Right atrium auricular region (tissue), 2 donors: ENCODE results near the gene PCDHGB4. TPM values are rescaled to one million over a fixed set of nuclear protein-coding genes. Genes with fewer than 3 reads are reported as not detected.
A peak's percentile ranks its signal among the peaks of the same experiment; 100 is the strongest.
"Not testable (repeated sequence)": the region's sequence is repeated elsewhere in the genome, so short reads cannot be mapped to it uniquely, and the experiment has no call there.

Experiments
- DNase-seq: peaks from one replicate; pipeline ENCODE4 v3.0.0-alpha.2; 2019; ENCODE audit warnings: low spot score
- H3K27ac ChIP-seq, 2 donors: fragments of 200-600 bp; sonication (generic); 1 replicate in 1 of 2; 2 replicates in 1 of 2; pipeline ENCODE4 v1.5.1; 2016 to 2019
- H3K27me3 ChIP-seq, 2 donors: fragments of 200-600 bp; sonication (generic); one replicate each; pipeline versions ENCODE4 v1.5.1 to v1.6.0; 2017 to 2019
- H3K36me3 ChIP-seq: fragments of 200-600 bp; sonication (generic); one replicate; pipeline ENCODE4 v1.5.1; 2016
- H3K4me1 ChIP-seq, 2 donors: fragments of 200-600 bp; sonication (generic); one replicate each; pipeline versions ENCODE4 v1.5.1 to v1.6.0; 2017 to 2019
- H3K4me3 ChIP-seq, 2 donors: fragments of 200-600 bp; sonication (generic); 1 replicate in 1 of 2; 2 replicates in 1 of 2; pipeline ENCODE4 v1.5.1; 2017 to 2019; ENCODE audit warnings: mild to moderate bottlenecking in 1 of 2, moderate library complexity in 1 of 2
- H3K9me3 ChIP-seq, 2 donors: fragments of 200-600 bp; sonication (generic); one replicate each; pipeline ENCODE4 v1.5.1; 2019
- CTCF ChIP-seq, 2 donors: fragments of 200-600 bp; sonication (generic); IDR thresholded peaks; one replicate each; pipeline ENCODE4 v1.5.1; 2019; ENCODE audit warnings: antibody characterized with exemption in 2 of 2
- total RNA-seq, 2 donors: library from RNA; depleted of rRNA; stranded (reverse); fragments of >200 nt; gene quantifications; one replicate each; pipeline ENCODE4 v1.1.0, GENCODE V29; 2016

Gene PCDHGB4
- total RNA-seq, 2 donors from 2014 or later = 6.3 to 6.4 TPM

- Histone ChIP-seq H3K36me3 (peaks cover 7% of the 10 kb centered on the region), H3K9me3 (peaks cover 12 to 93% of the 10 kb centered on the region in 2 donors), H3K4me3 (no peak overlapping the region), H3K4me1 (peaks cover 0 to 18% of the 10 kb centered on the region in 2 donors), H3K27ac (no peak overlapping the region), H3K27me3 (no peaks in the 10 kb centered on the region)
- DNase-seq = no peak
- TF ChIP-seq CTCF (IDR thresholded peaks at IDR 0.05) = no peak
These were observed 40.4 kb downstream of the PCDHGB4 start for GRCh38 chr5:141427783-141428426.

DNA sequence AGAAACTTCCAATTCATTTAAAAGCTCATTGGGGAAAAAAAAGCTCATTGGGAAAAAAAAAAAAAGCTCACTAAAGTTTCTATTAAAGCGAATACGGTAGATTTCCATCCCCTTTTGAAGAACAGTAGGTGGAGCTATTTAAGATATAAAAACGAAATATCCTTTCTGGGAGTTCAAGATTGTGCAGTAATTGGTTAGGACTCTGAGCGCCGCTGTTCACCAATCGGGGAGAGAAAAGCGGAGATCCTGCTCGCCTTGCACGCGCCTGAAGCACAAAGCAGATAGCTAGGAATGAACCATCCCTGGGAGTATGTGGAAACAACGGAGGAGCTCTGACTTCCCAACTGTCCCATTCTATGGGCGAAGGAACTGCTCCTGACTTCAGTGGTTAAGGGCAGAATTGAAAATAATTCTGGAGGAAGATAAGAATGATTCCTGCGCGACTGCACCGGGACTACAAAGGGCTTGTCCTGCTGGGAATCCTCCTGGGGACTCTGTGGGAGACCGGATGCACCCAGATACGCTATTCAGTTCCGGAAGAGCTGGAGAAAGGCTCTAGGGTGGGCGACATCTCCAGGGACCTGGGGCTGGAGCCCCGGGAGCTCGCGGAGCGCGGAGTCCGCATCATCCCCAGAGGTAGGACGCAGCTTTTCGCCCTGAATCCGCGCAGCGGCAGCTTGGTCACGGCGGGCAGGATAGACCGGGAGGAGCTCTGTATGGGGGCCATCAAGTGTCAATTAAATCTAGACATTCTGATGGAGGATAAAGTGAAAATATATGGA, 43.0 kb downstream of the PCDHGB4 start, which contains the start of gene PCDHGA12:
Gene PCDHGA12, plus strand, starts transcription at position 176 of the 782 bp plus-strand sequence. Its CDS starts 253 bp downstream, at position 429.
- peaks cover 6 to 90% of the 10 kb centered on the region in 2 donors for H3K9me3 ChIP-seq
- no peaks in the 10 kb centered on the region for H3K27me3 ChIP-seq
- peak; percentile 73 for DNase-seq
- peak within 1 kb of the TSS; percentile 4 to 23 for H3K27ac ChIP-seq
- H3K4me1 ChIP-seq = peaks cover 0 to 18% of the 10 kb centered on the region in 2 donors
- TF ChIP-seq CTCF (IDR thresholded peaks at IDR 0.05) = peak in 1 of 2 donors; percentile 74
- peaks cover 7% of the 10 kb centered on the region for H3K36me3 ChIP-seq
- H3K4me3 ChIP-seq = peak within 1 kb of the TSS; percentile 9 to 43

DNA sequence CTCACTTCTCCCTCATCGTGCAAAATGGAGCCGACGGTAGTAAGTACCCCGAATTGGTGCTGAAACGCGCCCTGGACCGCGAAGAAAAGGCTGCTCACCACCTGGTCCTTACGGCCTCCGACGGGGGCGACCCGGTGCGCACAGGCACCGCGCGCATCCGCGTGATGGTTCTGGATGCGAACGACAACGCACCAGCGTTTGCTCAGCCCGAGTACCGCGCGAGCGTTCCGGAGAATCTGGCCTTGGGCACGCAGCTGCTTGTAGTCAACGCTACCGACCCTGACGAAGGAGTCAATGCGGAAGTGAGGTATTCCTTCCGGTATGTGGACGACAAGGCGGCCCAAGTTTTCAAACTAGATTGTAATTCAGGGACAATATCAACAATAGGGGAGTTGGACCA, 43.8 kb downstream of the PCDHGB4 start:
- DNase-seq = no peak
- TF ChIP-seq CTCF (IDR thresholded peaks at IDR 0.05) = no peak
- Histone ChIP-seq H3K9me3 (peaks cover 8 to 90% of the 10 kb centered on the region in 2 donors), H3K27me3 (no peaks in the 10 kb centered on the region), H3K4me1 (peaks cover 0 to 18% of the 10 kb centered on the region in 2 donors), H3K27ac (peak overlapping the region in 1 of 2 donors; percentile 4), H3K36me3 (peaks cover 7% of the 10 kb centered on the region), H3K4me3 (peak overlapping the region; percentile 9 to 43)

- H3K4me1 ChIP-seq = peaks cover 0 to 18% of the 10 kb centered on the region in 2 donors
- not testable (repeated sequence) for H3K4me3 ChIP-seq, H3K27ac ChIP-seq, DNase-seq, H3K27me3 ChIP-seq, H3K36me3 ChIP-seq
- peaks cover 13 to 88% of the 10 kb centered on the region in 2 donors for H3K9me3 ChIP-seq
These were observed 44.8 kb downstream of the PCDHGB4 start for GRCh38 chr5:141432308-141432707.

GRCh38 chr5:141432726-141433125, 45.2 kb downstream of the PCDHGB4 start:
- H3K27ac ChIP-seq, H3K4me3 ChIP-seq, H3K36me3 ChIP-seq, H3K27me3 ChIP-seq, DNase-seq: not testable (repeated sequence)
- Histone ChIP-seq H3K9me3 (peaks cover 11 to 87% of the 10 kb centered on the region in 2 donors), H3K4me1 (peaks cover 0 to 18% of the 10 kb centered on the region in 2 donors)

- TF ChIP-seq CTCF (IDR thresholded peaks at IDR 0.05) = no peak
- Histone ChIP-seq H3K4me1 (peaks cover 0 to 18% of the 10 kb centered on the region in 2 donors), H3K36me3 (no peaks in the 10 kb centered on the region), H3K4me3 (no peak overlapping the region), H3K27ac (no peak overlapping the region), H3K9me3 (peaks cover 7 to 74% of the 10 kb centered on the region in 2 donors), H3K27me3 (no peaks in the 10 kb centered on the region)
- DNase-seq = no peak
These were observed 46.5 kb downstream of the PCDHGB4 start for GRCh38 chr5:141434006-141434405.
